22Rv1 (cell line): ENCODE measurements around the gene TEX2.
"Not testable (repeated sequence)": the region's sequence is repeated elsewhere in the genome, so short reads cannot be mapped to it uniquely, and the experiment has no call there.

Experiments used
- CTCF ChIP-seq: fragments of 450-650 bp; IDR thresholded peaks from 2 replicates; pipeline ENCODE4 v1.5.1; 2017; ENCODE audit warnings: mild to moderate bottlenecking
- ZFX ChIP-seq: fragments of 450-650 bp; IDR thresholded peaks from 2 replicates; pipeline ENCODE4 v1.6.1; 2017; ENCODE audit warnings: antibody characterized with exemption, borderline replicate concordance

GRCh38 chr17:64167666-64168065, 95.4 kb downstream of the TEX2 start:
- TF ChIP-seq CTCF, ZFX: not testable (repeated sequence)
